Cerebellar nuclear complex (tissue), 1 donor: ENCODE measurements around the gene KIF26B.

Source experiments
- DNase-seq, 2 experiments: peaks; one replicate each; lab custom pipeline; 2025; lab: John Stamatoyannopoulos, UW

The KIF26B gene

DNA sequence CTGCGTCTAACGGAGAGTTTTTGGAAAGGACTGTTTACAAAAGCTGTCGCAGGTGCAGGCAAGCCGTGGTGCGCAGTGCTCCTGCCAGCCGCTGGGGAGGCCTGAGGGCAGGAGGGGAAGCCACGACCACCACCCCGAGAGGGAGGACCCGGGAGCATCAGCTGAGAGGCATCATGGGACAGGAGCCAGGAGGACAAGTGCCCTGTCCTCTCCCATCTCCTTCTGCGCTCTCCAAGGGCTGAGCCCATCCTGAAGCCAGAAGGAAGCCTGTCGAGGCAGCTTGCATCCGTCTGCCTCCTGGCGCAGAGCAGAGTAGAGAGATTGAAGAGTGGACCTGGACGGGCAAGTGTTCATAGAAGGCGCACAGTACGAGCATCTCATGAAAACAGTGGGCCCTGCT is 310.9 kb downstream of the KIF26B start:
- DNase-seq: peak; percentile 13 to 50

DNA sequence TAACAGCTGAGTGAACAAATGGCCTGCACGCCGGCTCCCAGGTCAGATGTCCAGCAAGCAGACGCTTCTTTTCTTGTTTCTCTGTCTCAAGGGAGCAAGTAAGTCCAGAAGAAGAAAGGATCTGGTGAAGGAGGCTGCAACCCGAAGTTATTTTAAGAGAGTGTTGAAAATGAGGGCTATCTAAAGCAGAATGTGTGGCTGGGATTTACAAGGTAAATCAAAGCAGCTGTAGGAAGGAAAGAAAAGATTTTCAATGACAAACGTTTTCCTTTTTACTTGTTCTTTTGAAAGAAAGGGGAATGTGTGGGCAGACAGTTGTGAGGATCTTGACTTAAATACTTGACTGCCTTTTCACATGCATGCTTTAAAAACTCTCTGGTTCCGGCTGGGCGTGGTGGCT is 311.5 kb downstream of the KIF26B start:
- DNase-seq: no peak

DNA sequence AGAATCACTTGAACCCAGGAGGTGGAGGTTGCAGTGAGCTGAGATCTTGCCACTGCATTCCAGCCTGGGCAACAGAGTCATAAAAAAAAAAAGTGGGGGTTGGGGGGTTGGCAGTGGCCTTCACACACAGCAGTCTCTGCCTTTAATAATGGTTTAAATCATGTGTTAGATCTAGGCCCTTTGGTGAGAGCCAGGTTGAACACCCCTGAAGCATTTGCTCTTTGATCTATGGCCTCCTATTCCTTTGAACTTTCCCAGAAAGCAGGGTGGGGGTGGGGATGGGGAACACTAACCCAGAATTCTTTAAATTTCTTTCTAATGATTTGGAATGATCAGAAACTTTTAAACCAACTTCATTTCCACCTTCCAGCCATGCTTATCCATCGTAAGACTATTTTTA is 313.0 kb downstream of the KIF26B start:
- no peak for DNase-seq

DNA sequence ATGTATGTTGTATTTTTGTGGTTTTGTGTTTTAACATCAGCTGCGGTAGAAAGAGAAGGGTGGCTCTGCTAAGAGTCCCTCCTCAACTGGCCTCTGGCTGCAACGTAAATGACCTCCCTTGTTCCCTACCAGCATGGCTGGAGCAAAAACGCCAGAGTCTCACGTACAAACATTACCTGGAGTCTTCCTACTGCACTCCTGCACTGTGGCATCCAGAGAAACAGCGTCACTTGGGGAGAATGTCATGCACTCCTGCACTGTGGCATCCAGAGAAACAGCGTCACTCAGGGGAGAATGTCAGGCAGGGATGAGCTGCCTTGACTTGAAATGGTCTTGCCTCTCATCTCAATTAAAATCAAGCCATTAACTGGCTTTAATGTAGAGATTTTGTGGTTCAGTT is 314.2 kb downstream of the KIF26B start:
- DNase-seq: no peak

DNA sequence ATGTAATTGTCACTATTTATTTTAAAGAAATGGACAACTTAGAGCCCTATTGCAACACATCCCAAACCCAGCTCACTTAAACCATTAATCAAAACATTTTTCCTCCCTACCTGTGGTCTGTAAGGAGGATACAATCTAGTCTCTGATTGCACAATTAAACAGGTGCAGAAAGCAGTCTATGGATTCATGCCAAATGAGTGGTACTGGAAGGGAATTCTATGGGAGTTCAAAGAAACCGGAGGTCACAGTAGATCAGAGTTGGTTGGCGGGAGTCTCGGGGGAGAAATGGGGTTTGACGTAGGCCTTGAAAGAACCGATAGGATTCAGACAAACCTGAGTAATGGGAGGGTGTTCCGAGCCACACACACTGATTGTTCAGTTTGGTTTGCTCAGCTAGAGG is 314.9 kb downstream of the KIF26B start:
- no peak for DNase-seq

DNA sequence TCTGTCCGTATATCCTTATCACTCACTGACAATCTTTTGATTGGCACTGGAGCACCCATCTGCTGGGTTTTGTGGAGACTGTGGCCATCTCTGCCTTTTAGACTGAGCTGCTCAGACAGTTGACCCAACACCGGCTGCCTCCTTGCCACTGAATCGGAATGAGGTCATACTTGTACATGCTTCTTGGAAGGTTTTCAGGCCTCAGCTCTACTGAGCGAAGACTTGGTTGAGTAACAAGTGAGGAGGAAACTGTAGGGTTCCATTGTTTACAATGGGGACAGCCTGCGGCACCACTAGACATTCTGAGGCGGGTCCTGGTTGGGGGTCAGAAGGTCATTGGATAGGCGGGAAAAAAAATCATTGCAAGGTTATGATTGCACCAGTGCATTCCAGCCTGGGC is 320.3 kb downstream of the KIF26B start:
- no peak for DNase-seq

DNA sequence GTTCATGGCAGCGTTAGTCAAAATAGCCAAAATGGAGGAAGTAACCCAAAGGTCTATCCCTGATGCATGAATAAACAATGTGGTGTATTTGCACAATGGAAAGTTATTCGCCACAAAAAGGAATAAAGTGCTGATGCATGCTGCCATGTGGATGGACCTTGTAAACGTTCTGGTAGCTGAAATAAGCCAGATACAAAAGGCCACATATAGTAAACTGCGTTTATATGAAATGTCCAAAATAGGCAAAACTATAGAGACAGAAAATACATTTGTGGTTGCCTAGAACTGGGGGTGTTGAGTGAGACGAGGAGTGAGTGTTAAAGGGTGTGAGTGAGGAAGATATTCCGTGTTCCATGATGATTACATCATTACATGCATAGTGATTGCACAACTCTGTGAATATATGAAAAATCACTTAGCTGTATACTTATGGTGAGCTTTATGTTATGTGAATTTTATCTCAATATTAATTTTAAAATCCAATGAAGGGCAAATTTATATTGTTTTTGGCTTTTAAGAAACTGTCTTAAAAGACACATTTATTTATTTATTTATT is 321.3 kb downstream of the KIF26B start:
- no peak for DNase-seq

DNA sequence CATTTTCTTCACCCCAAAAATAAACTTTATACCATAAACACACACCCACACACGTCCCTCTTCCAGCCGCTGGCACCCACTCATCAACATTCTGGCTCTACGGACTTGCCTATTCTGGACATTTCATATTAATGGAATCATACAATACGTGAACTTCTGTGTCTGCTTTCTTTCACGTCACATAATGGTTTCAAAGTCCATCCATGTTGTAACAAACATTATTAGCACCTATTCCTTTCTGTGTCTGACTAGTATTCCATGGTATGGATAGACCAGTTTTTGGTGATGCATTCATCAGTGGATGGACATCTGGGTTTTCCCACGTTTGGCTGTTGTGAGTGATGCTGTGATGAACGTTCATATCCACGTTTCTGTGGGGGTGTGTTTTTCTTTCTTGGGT is 323.2 kb downstream of the KIF26B start:
- no peak for DNase-seq

DNA sequence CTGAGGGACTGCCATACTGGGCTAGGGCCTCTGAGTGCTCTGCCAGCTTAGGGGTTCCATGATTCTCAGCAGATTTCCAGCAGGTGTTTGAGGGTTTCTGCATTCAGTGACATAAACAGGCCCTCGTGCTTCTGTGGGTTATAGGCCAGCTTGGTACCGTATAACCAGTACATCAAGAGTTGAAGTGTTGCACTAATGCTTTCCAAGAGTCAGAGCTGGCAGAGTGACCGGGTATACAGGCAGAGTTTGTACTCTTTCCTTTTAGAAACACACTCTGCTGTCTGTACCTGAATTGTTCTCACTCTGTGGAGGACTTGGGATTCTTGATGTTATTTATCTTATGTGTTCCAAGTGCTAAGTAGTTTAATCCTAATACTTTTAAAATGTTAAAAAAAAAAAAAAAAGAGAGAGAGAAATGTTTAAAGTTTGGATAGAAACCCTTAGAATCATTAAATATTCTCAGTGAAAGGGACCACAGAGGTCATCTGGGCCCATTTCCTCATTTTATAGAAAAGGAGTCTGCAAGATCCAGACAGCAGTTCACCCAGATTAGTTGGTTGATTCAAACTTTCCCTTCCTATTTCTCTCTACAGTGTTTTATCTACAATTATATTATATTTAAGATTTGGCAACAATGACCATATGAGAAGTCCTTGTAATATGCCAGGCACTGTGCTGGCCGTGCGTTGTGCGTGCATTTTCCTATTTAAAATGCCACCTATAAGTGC is 325.8 kb downstream of the KIF26B start:
- no peak for DNase-seq

DNA sequence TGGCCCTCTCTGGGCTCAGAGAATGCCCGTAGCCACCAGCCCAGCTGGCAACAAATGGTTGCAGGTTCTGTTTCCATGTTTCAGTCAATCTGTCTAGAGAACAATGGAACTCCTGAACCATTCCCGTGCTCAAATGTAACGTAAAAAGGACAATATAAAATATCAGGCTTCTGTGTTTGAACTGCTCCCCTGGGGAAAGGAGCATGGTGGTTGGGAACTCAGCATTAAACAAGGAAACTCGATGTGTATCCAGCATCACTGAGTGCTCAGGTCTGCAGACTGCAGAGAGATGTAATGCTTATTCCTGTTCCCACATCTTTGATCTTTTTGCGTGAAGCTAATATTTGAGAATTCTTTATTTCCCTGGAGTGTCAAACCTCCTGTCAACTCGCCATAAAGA is 326.5 kb downstream of the KIF26B start:
- DNase-seq: no peak

DNA sequence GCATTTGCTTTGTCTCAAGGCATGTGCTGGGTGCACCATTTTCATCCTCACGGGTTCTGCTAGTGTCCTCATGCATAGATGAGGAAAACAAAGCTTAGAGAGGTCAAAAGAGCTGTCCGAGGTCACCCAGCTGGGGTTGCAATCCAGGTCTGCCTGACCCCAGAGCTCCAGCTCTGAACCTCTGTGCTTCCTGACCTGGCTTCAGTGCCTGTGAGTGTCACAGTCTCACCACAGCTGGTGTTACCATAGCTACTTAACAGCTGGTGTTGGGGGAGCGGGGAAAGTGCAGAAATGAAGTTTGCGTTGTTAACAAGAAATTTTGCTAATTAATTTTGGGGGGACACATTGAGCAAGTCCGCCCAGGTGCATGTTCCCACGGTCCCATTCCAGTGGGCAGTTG is 328.5 kb downstream of the KIF26B start:
- DNase-seq: no peak

DNA sequence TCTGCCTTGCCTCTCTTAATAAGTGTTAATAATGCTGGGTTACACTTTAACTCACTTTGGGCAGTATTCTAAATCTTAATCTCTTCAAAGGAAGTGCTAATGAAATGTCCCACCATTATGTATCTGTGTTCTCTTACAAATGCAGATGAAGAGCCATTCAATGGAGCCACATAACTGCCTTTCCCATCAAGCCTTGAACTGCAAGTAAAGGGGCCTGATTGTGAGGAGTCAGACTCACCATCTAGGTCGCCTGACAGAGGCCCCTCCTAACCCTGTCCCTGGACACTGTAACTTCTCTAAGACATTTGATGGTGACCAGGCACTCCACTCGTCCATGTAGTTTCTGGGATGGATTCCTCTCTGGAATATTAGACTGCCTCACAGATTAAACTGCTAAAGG is 329.4 kb downstream of the KIF26B start:
- DNase-seq: no peak

DNA sequence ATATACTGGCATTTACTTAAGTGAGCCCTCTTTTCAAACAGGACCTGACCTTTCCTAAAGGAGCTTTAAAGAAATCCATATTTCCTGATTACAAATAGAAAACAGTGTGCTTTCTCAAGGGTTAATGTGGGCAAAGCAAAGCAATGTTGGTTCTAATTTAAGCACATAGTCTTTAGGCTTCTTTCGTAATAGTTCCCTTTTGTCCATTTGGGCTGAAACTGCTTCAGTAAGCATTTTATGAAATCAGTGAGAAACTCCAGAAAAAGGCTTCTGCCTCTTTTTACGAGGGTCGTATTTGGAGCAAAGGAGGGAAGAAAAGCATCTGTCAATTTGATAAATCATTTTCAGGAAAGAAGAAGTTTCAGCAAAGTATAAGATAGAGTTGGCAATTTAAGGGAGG is 331.2 kb downstream of the KIF26B start:
- DNase-seq: no peak

DNA sequence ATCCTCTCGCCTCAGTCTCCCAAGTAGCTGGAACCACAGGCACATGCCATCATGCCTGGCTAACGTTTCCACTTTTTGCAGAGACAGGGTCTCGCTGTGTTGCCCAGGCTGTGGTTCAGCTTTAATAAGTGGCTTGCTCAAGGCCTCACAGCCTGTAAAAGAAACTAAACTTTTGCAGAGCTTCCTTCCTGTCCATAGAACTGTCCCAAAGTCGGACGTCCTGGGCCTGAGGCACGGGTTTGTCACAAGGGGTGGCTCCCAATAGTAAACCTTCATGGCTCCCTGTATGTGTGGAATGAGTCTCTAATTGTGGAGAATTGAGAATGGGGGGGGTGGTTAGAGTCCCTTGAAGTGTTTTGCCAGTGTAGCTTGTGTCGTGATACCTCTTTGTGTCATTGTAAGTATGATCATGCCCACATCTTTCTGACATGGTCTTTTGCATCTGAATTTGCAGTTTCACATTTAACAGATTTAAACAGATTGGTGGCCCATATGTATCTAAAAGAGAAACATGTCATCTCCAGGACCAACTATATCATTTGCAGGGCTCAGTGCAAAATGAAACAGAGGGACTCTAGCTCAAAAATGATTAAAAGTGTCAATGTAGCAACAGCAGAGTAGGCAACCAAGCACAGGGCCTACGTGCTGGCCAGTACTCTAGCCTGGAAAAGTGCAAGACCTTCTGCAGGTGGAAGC is 332.1 kb downstream of the KIF26B start:
- DNase-seq: no peak

DNA sequence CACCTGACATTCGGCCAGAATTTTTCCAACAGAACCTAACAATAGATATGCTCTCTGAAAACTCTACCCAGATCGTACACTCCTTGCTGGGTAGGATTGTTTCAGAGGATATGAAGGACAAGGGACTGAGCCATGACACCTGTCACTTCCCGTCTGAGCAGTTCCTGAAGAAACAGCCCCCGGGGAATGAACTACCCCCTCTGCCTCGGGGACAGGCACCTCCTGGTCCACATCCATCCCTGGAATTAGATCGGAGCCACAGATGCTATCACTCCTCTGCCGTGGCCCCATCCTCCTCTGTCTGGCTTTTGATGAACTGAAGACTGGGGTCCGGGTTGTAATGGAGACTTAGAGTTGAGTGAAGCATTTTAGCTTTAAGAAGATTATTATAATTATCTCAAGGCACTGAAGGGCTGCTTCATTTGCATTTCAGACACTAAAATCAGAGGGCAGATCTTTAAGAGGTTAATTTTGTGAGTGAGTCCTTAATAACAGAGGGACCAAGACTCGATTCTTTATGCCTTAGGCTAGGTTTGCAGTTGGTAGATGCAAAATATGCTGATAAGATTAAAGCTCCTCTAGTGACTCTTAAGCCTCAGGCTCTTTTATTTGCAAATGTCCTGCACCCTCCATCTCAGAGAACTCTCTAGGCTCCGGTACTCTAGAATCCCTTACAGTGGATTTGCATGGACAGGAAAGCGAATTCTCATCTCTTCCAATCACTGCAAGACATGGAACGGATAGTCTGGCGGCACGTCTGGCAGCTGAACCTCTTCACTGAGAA is 333.8 kb downstream of the KIF26B start:
- DNase-seq: no peak

DNA sequence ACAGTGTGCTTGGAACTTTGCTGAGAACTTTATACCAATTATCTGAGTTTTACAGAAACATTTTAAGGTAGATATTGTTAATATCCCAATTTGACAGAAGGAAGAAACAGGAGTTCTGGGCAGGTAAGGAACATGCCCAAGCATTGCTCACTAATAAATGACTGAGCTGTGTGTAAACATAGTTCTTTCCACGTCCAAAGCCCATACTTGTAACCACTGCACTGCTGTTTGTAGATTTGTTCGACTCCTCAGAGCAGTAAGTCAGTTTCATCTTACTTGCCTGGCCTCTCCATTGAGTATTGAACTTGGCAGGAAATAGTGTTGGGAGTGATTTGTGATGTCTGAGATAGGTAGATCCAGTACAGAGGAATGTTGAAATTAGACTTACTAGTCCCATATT is 335.1 kb downstream of the KIF26B start:
- DNase-seq: no peak

DNA sequence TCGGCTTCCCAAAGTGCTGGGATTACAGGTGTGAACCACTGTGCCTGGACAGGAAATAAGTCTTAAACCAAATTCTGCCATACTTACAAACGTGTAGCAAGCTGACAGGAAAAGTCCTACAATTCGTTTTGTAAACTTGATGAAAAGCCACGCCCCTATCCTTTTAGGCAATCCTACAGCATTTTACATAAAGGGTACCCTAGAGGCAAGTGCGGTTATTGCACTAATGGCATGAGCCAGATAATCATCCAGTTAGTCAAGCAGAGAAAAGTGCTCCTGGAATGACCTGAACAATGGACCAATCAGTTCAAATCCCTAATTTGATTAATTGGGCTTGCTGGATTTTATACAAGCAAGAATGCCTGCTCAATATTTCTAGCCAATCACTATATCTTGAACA is 338.2 kb downstream of the KIF26B start:
- DNase-seq: no peak

DNA sequence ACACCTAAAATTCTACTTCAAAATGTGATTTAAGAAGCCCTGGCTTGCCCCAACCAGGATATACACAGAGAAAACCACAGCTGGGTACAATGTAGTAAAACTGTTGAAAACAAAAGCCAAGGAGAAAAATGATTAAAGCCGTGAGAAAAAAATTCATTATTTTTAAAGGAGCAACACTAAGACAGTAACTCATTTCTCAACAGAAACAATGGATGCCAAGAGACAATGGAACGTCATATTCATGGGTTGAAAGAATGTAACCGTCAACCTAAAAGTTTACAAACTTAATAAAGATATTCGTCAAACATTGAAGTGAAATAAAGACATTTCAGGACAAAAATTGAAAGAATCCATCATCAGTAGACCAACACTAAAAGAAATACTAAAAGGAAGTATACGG is 340.9 kb downstream of the KIF26B start:
- DNase-seq: no peak

DNA sequence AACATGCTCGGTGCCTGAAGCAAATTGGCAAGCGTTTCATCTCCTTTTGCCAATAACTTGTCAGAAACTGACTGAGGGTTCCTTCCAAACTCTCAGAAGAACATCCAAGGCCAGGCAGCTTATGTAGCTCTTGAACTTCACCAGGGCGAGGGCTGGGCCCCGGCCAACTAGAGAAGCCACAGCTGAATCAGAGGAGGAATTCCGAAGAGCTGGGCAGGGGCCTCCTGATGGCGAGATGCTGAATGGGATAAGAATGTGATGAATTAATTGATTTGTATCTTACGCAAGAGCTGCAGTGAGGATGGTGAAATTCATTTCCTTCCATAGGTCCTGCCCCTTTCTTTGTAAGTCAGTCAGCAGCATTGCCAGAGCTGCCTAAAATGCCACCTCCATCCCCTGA is 345.8 kb downstream of the KIF26B start:
- DNase-seq: no peak

DNA sequence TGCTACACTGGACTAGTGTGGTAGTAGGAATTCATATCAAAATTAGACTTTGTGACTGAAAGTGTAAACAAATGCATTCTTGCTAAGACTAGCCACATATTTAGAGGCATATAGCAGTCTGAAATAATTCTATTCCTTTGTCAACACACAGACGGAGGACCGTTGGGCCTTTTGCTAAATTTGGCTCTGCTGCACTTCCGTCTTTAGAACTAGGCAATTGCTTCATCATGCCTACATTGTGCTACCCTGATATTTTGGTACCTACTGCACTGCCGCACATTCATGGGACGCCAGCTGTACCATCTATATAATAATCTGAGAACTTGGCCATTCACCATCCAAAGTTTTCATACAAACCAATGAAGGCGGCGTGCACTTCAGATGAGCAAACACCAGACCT is 346.8 kb downstream of the KIF26B start:
- no peak for DNase-seq

DNA sequence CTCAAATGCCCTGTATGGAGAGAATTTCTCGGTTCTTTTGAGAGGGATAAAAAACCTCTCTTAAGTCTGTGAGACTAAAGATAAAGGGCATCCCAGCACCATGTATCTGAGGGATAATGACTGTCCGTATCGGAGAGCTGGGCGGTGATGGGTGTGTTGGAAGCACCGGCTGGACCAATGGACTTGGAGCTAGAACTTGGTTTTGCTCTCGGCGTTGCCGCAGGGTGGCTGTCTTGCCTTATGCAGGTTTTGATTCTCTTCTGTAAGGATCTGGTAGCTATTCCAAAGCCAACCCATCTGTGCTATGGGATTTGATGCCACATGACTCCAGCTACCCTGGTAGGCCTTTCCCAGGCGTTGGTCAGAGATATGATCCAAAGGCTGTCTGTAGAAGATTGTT is 348.8 kb downstream of the KIF26B start:
- no peak for DNase-seq

DNA sequence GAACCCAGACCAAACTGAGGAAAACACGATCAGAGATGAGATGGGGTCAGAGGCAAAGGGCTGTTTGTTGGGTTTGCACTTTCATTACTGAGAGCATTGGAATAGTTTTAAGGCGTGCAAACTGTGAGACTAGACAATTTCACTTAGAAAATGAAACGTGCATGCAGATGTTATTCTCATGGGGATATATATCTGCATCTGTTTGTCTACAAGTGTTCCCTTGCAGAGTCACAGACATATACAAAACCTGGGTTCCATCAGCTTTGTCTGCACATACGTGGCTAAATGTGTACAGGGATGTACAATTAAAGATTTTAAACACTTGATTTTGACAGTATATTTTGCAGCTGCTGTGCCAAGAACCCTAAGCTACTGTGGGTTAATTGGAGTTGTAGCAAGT is 355.4 kb downstream of the KIF26B start:
- DNase-seq: no peak
